GM18507 (cell line): ENCODE results near the gene RIPOR3.
"Not testable (repeated sequence)": the region's sequence is repeated elsewhere in the genome, so short reads cannot be mapped to it uniquely, and the experiment has no call there.

Source experiments
- DNase-seq: peaks from one replicate; pipeline ENCODE4 v3.0.0; 2011; ENCODE audit warnings: low read depth; ENCODE audit not compliant: insufficient read length; ENCODE audit errors: extremely low spot score
- FAIRE-seq: peaks from 2 replicates; lab custom pipeline; 2011; peaks lifted over from hg19 to GRCh38; lab: Jason Lieb, UNC

RIPOR3 gene

DNA sequence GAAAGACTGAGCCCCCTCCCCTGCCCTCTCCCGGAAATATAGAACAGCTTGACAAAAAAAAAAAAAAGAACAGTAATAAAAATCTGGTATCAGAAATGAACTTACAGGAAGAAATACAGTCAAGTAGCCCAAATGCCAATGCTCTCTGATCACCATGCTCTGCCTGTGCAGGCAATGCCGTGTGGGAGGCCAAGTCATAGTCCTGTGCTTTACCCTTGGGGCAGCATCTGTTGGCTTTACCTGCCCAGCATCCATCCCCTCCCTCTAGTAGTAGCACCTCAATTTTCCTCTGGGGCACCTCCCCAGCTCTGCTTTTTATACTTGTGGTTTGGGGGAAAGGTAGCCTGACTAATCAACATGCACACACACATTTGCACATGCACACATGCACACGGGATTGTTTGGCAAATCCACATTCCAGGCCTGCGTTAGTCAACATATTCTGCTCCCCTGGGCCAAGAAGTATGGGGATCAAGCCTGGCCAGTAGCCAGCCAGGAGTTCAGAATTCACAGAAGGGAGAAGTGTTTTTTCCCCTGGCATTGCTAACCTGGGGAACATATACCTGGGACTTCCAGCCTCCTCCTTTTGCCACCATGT lies 70.2 kb downstream of the RIPOR3 start:
- FAIRE-seq = no peak

GRCh38 chr20:50620459-50620858 lies 70.9 kb downstream of the RIPOR3 start:
- not testable (repeated sequence) for DNase-seq

More for the DNA sequence above, 70.2 kb downstream of the RIPOR3 start:
- DNase-seq = no peak

GRCh38 chr20:50618537-50618936 lies 72.8 kb downstream of the RIPOR3 start:
- FAIRE-seq (no peak), DNase-seq (no peak)

More at GRCh38 chr20:50620459-50620858, 70.9 kb downstream of the RIPOR3 start:
- not testable (repeated sequence) for FAIRE-seq

GRCh38 chr20:50617022-50617421 lies 74.3 kb downstream of the RIPOR3 start:
- no peak for DNase-seq
- no peak for FAIRE-seq

GRCh38 chr20:50615407-50615806 lies 75.9 kb downstream of the RIPOR3 start:
- DNase-seq (no peak), FAIRE-seq (no peak)

DNA sequence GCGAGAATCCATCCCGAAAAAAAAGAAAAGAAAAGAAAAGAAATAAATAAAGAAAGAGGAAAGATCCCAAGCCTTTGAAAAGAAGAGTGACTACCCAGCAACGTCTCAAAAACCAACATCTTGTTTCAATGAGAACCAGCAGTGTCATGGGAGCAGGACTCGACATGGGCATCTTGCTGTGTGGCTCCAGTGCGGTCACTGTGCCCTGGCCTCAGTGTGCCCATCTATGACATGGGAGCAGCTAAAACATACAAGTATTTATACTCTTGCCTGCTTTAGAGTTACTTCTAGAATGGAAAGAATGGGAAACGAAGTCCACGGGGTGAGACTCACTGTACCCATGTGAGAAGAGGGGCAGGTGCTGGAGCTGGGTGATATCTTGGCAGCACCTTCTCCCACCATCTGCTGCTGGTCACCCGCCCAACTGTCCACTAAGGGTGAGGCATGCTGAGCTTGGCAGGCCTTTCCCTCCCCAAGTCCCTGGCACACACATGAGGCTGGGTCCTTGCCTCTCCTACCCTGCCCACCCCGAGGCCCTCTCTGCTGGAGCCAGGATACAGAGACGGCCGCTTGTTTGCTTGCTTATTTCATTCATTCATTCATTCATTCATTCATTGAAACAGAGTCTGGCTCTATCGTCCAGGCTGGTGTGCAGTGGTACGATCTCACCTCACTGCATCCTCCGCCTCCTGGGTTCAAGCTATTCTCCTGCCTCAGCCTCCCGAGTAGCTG lies 77.7 kb downstream of the RIPOR3 start:
- DNase-seq = no peak
- no peak for FAIRE-seq

DNA sequence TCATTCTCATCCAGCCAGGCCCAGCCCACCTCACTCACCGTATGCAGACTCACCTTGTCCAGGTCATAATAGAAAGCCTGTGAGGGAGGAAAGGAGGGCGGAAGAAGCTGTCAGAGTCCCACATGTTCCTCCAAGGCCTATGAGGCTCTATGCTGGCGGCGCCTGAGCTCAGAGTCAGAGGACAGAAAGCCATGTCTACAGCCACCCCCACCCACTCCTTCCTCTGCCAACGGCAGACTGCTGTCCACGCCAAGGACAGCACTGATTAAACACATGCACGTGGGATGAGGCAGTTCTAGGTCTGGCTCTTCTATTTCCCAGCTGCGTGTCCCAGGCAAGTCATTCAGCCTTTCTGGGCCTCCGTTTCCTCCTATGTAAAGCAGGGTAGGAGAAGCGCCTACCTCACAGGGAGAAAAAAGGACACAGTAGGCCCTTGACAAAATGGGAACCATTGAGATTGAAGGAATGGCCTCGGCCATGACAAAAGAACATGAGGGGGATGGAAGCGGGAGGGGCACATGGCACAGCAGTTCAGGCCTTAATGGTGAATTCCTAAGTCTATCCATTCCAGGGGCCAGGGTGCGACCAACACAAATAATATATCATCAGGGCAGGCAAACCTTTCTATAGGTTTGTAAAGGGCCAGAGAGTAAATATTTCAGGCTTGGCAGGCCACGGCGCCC lies 80.1 kb downstream of the RIPOR3 start:
- no peak for DNase-seq
- no peak for FAIRE-seq

GRCh38 chr20:50610212-50610718 lies 81.1 kb downstream of the RIPOR3 start:
- DNase-seq = no peak
- FAIRE-seq = no peak

- DNase-seq (no peak), FAIRE-seq (no peak)
Observed at GRCh38 chr20:50609438-50609989, 81.8 kb downstream of the RIPOR3 start.

- DNase-seq (no peak), FAIRE-seq (no peak)
Observed at GRCh38 chr20:50608750-50609104, 82.6 kb downstream of the RIPOR3 start.

- FAIRE-seq (no peak), DNase-seq (no peak)
Observed at GRCh38 chr20:50607850-50608749, 83.2 kb downstream of the RIPOR3 start.

- no peak for DNase-seq
- no peak for FAIRE-seq
Observed at GRCh38 chr20:50607436-50607835, 83.9 kb downstream of the RIPOR3 start.

GRCh38 chr20:50605136-50605535 lies 86.2 kb downstream of the RIPOR3 start:
- DNase-seq (no peak), FAIRE-seq (no peak)

- FAIRE-seq (no peak), DNase-seq (no peak)
Observed at GRCh38 chr20:50604451-50604850, 86.9 kb downstream of the RIPOR3 start.

DNA sequence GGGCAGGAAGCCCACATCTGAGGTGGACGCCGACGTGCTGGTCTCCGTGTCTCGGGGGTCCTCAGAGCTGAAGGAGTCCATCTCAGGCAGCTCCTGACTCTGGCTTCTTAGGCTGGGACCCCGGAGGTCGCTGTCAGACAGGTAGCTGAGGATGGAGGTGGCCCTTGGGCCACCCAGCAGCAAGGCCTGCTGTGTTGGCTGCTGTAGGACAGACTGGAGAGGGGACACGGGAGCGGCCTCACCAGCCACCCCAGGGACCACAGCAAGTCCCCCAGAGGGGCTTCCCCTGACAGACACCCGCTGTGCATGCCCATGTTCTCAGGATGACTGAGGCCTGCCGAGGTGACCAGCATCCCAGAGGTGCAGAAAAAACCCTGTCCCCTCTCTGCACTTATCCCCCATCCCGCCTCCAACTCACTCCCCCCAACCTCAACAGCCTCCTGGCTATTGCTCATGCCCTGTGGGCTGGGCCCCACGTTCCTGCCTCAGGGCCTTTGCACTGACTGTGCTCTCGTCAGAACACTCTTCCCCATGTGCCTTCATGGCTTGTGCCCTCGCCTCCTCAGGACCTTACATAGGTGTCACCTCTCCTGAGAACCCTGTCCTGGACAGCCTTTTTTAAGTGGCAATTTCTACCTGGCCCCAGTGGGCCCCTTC lies 88.8 kb downstream of the RIPOR3 start:
- no peak for FAIRE-seq
- no peak for DNase-seq

- DNase-seq = no peak
- FAIRE-seq = no peak
Observed at GRCh38 chr20:50601511-50602431, 89.6 kb downstream of the RIPOR3 start.

DNA sequence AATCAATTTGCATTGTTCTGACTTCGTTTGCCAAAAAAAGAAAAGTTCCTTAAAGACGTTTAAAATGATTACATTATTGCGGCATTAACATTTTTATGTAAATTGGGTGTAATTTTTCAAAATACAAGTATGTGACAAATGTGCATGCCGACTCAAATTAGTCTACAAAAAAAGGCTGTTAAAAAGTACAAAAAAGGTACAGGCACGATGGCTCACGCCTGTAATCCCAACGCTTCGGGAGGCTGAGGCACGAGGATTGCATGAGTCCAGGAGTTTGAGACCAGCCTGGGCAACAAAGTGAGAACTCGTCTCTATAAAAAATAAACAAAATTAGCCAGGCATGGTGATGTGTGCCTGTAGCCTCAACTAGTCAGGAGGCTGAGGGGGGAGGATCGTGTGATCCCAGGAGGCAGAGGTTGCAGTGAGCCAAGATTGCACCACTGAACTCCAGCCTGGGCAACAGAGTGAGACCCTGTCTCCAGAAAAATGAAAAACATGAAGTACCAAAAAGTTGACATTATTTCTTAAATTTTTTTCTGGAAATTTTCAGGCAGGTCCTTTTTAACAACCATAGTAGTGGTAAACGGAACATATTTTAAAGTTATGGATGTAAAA lies 91.0 kb downstream of the RIPOR3 start:
- no peak for DNase-seq
- FAIRE-seq = no peak
